H1 (cell line): ENCODE measurements around the gene APH1A. TPM values are rescaled to one million over a fixed set of nuclear protein-coding genes. Genes with fewer than 3 reads are reported as not detected.

Source experiments
- TAF1 ChIP-seq: IDR thresholded peaks from 2 replicates; pipeline ENCODE4 v1.6.1; 2011; ENCODE audit warnings: mild to moderate bottlenecking, low read depth, low read length
- polyA plus RNA-seq, 7 experiments: library from polyadenylated mRNA; depleted of rRNA in 3 of 7; stranded (reverse) in 5 of 7; unstranded in 2 of 7; fragments of >200 nt in 5 of 7; fragments of 200-250 nt in 2 of 7; gene quantifications; 1 replicate in 5 of 7; 2 replicates in 1 of 7; 4 replicates in 1 of 7; pipeline versions ENCODE4 v1.2.1 to v1.2.3, GENCODE V29; 2011 to 2013; ENCODE audit warnings: missing spikeins in 2 of 7, mixed read lengths in 2 of 7
- total RNA-seq: library from RNA; stranded (reverse); fragmentation: NEBNext Ultra II Directional; extraction: Animal tissue kit (Norgen Biotek cat#: 25700); gene quantifications from 2 replicates; pipeline ENCODE4 v1.2.1, GENCODE V29; 2021

APH1A gene
- total and polyA plus RNA-seq, 2 of the 8 experiments (the other 6 are each of a cell fraction or from before 2014, with no cell fraction given): 111 to 183 TPM

DNA sequence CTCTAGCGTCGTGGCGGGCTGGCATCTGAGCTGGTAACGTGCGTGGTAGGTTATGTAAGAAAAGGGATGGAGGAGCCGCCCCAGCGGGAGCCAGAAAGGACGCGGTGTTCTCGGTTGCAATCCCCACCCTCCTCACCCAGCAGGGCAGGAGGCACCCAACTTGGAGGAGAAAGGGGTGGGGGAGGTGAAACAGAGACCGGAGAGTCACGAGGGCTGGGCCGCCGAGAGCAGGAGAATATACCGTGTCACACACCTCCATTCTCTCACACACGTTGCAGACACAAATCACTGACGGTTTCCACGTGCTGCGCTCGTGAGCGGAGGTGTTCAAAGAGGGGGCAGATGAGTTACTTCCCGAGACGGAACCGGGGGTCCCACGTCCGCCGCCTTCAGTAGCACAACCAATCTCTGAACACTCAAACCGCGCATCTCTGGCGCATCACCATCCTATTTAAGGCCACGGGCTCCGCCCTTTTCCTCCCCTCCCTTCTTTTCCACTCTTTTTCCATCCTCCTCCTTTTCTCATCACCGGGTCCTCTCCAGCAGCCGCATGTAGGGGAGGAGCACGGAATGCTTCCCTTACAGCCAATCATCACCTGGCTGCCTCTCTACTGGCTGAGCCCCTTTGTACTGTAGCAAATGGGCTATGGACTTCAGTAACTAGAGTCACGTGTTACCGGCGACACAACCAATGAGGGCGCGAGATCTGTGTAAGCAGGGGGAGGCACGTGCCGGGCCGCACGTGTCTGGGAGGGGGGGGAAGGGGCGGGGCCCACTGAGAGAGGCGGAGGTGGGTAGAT, 13.1 kb upstream of the APH1A start, which contains the start of gene CIART (continued):
- TF ChIP-seq TAF1: peak; percentile 74
